Heart right ventricle (tissue), 16 donors: ENCODE data around the gene DAZAP1. TPM values are rescaled to one million over a fixed set of nuclear protein-coding genes. Genes with fewer than 3 reads are reported as not detected.

ENCODE experiments used
- ATAC-seq, 8 donors: fragments of 200-7000 bp; cut with Tn5 transposase; one replicate each; pipeline ENCODE4 v1.9.1; 2020; ENCODE audit warnings: mild to moderate bottlenecking in 8 of 8, moderate library complexity in 8 of 8, moderate number of reproducible peaks in 1 of 8
- DNase-seq, 2 donors: peaks; one replicate each; pipeline ENCODE4 v3.0.0-alpha.2; 2020
- H3K27ac ChIP-seq, 10 donors: fragments of 200-600 bp; sonication (generic) in 2 of 10; one replicate each; pipeline versions ENCODE4 v1.5.0 to v1.8.0; 2020 to 2022; ENCODE audit warnings: mild to moderate bottlenecking in 3 of 10
- H3K27me3 ChIP-seq, 7 donors: fragments of 200-600 bp; one replicate each; pipeline ENCODE4 v1.8.0; 2021 to 2022; ENCODE audit warnings: mild to moderate bottlenecking in 2 of 7
- H3K36me3 ChIP-seq, 9 donors: fragments of 200-600 bp; sonication (generic) in 1 of 9; one replicate each; pipeline versions ENCODE4 v1.5.0 to v1.8.0; 2020 to 2022; ENCODE audit warnings: mild to moderate bottlenecking in 2 of 9
- H3K4me1 ChIP-seq, 9 donors: fragments of 200-600 bp; sonication (generic) in 1 of 9; one replicate each; pipeline versions ENCODE4 v1.5.0 to v1.8.0; 2020 to 2022; ENCODE audit warnings: mild to moderate bottlenecking in 4 of 9
- H3K4me3 ChIP-seq, 10 donors: fragments of 200-600 bp; sonication (generic) in 2 of 10; one replicate each; pipeline versions ENCODE4 v1.5.0 to v1.8.0; 2020 to 2022; ENCODE audit warnings: mild to moderate bottlenecking in 7 of 10, moderate library complexity in 2 of 10
- H3K9me3 ChIP-seq, 11 donors: fragments of 200-600 bp in 10 of 11; sonication (generic) in 2 of 11; one replicate each; pipeline versions ENCODE4 v1.5.0 to v1.8.0; 2013 to 2022; ENCODE audit warnings: mild to moderate bottlenecking in 2 of 11, control low read depth in 1 of 11, moderate library complexity in 1 of 11
- CTCF ChIP-seq, 9 donors: fragments of 200-600 bp; sonication (generic) in 2 of 9; IDR thresholded peaks; one replicate each; pipeline versions ENCODE4 v1.5.0 to v1.8.0; 2021 to 2022; ENCODE audit warnings: antibody characterized with exemption in 9 of 9, mild to moderate bottlenecking in 5 of 9, moderate library complexity in 1 of 9
- WGBS, 2 donors: extraction: QIAGEN DNeasy Blood & Tissue Kit; methylation state at CpG; one replicate each; pipeline ENCODE4 v1.1.7; 2013; ENCODE audit warnings: inconsistent platforms in 1 of 2; 5-methylcytosine and 5-hydroxymethylcytosine counted together
- intact Hi-C, 10 donors: fragments of 100-400 bp; cut with DNase I; formaldehyde crosslinking; loops; one replicate each; pipeline versions ENCODE4 v1.11.1 to v1.14.2; 2022
- polyA plus RNA-seq, 2 donors: library from polyadenylated mRNA; stranded (reverse); fragments of 200-250 nt; gene quantifications; one replicate each; pipeline ENCODE4 v1.2.3, GENCODE V29; 2013
- total RNA-seq, 10 donors: library from RNA; stranded (reverse); fragmentation: NEBNext Ultra II Directional in 3 of 10; extraction: Animal tissue kit (Norgen Biotek cat#: 25700) in 3 of 10; gene quantifications; one replicate each; pipeline versions ENCODE4 v1.2.1 to v1.2.4, GENCODE V29; 2021 to 2023
- donor health status: Arrhythmogenic right ventricular cardiomyopathy.
- donor health status: ischemic (EF 13 %, LVEDD 7.1; RV severe dilation, severe dysfunction).
- donor health status: healthy with polysubstance abuse.
- donor health status: DM: no; HTN: yes; CAD: no.
- donor health status: DM: no; HTN: no; CAD: no.
- donor health status: ischemic (EF 25% LVEDD 6.9; RV normal size, moderate dysfunction).
- donor health status: ischemic (EF 25% LVEDD 5.7; RV mildly dilated, moderate dysfunction).
- donor health status: healthy.
- donor health status: DM: yes; HTN: yes; CAD: no.
- donor health status: Ischemic cardiomyopathy.
- donor health status: ischemic (EF 35%, LVEDD 5.7; RV mildly dilated, moderate dysfunction).
- donor health status: nonischemic (EF 11% LVEDD 7.7; RV severe dilation, severe dysfunction).
- donor health status: DM: yes; HTN: yes; CAD: no.
- donor health status: PGD.
- donor health status: ischemic (EF 29% LVEDD 5.4; RV normal size, mild dysfunction).
- donor health status: nonischemic (EF 23%, LVEDD 6.1; RV moderate dilation, normal function).

Gene DAZAP1
- total and polyA plus RNA-seq, 12 donors: 56.7 to 111 (median 79.5) TPM

- no peaks in the 10 kb centered on the region for H3K9me3 ChIP-seq
- peaks cover 5 to 93% (median 61%) of the 10 kb centered on the region in 9 donors for H3K36me3 ChIP-seq
- no peak for DNase-seq
- ATAC-seq: no peak
- H3K4me1 ChIP-seq: peaks cover 0 to 28% (median 8%) of the 10 kb centered on the region in 9 donors
- no peak overlapping the region for H3K4me3 ChIP-seq
- 89% methylated on average over 32 to 40 of the region's 42 CpGs for WGBS, 2 donors
- no peaks in the 10 kb centered on the region for H3K27me3 ChIP-seq
- no peak overlapping the region for H3K27ac ChIP-seq
- TF ChIP-seq CTCF (IDR thresholded peaks at IDR 0.05): no peak
- intact Hi-C loops: no loop called here
These were observed 17.0 kb downstream of the DAZAP1 start for GRCh38 chr19:1424192-1424955.

GRCh38 chr19:1425102-1425837 lies 17.9 kb downstream of the DAZAP1 start:
- no peak for TF ChIP-seq CTCF (IDR thresholded peaks at IDR 0.05)
- H3K27ac ChIP-seq: no peak overlapping the region
- H3K27me3 ChIP-seq: no peaks in the 10 kb centered on the region
- DNase-seq (no peak), ATAC-seq (no peak)
- intact Hi-C loops: no loop called here
- 82 to 83% methylated on average over 33 of the region's 33 CpGs for WGBS, 2 donors
- peaks cover 5 to 98% (median 60%) of the 10 kb centered on the region in 9 donors for H3K36me3 ChIP-seq
- no peaks in the 10 kb centered on the region for H3K9me3 ChIP-seq
- no peak overlapping the region for H3K4me3 ChIP-seq
- H3K4me1 ChIP-seq: peaks cover 0 to 35% (median 12%) of the 10 kb centered on the region in 9 donors

- peaks cover 0 to 40% (median 16%) of the 10 kb centered on the region in 9 donors for H3K4me1 ChIP-seq
- no peak overlapping the region for H3K27ac ChIP-seq
- H3K36me3 ChIP-seq: peaks cover 5 to 98% (median 58%) of the 10 kb centered on the region in 9 donors
- H3K4me3 ChIP-seq: no peak overlapping the region
- no peak for ATAC-seq
- no peaks in the 10 kb centered on the region for H3K9me3 ChIP-seq
- no peak for DNase-seq
- 92 to 93% methylated on average over 14 of the region's 14 CpGs for WGBS, 2 donors
- intact Hi-C loops: no loop called here
- no peak for TF ChIP-seq CTCF (IDR thresholded peaks at IDR 0.05)
- H3K27me3 ChIP-seq: no peaks in the 10 kb centered on the region
These were observed 18.5 kb downstream of the DAZAP1 start for GRCh38 chr19:1425902-1426301.

- DNase-seq (no peak), ATAC-seq (no peak)
- intact Hi-C loops: no loop called here
- Histone ChIP-seq H3K36me3 (peaks cover 3 to 98% (median 57%) of the 10 kb centered on the region in 9 donors), H3K27me3 (no peaks in the 10 kb centered on the region), H3K4me1 (peaks cover 0 to 40% (median 16%) of the 10 kb centered on the region in 9 donors), H3K27ac (no peak overlapping the region), H3K4me3 (no peak overlapping the region), H3K9me3 (no peaks in the 10 kb centered on the region)
- 60 to 67% methylated on average over 9 of the region's 9 CpGs for WGBS, 2 donors
- no peak for TF ChIP-seq CTCF (IDR thresholded peaks at IDR 0.05)
These were observed 19.4 kb downstream of the DAZAP1 start for GRCh38 chr19:1426736-1427135.
